SU-DHL-6 (cell line): Measurements from ENCODE around the gene GRID2.

Source experiments
- H2AFZ ChIP-seq: fragments of 200-600 bp; sonication (generic); 2 replicates; pipeline ENCODE4 v1.6.1; 2014; ENCODE audit warnings: low read depth, mild to moderate bottlenecking, moderate library complexity, mixed read lengths, antibody characterized with exemption, low read length; ENCODE audit not compliant: severe bottlenecking
- H3F3A ChIP-seq: fragments of 200-600 bp; shearing (Covaris generic); 2 replicates; pipeline ENCODE4 v1.6.0; 2016; ENCODE audit warnings: antibody characterized with exemption, mild to moderate bottlenecking; ENCODE audit not compliant: insufficient read depth
- H3K27ac ChIP-seq: fragments of 200-600 bp; sonication (generic); 2 replicates; pipeline ENCODE4 v1.5.1; 2016; ENCODE audit warnings: low read depth, mild to moderate bottlenecking, low read length, moderate library complexity, mixed read lengths
- H3K27me3 ChIP-seq: fragments of 200-600 bp; sonication (generic), shearing (Covaris generic); 2 replicates; pipeline ENCODE4 v1.6.0; 2014; ENCODE audit warnings: mild to moderate bottlenecking, low read length
- H3K36me3 ChIP-seq: fragments of 200-600 bp; sonication (generic); 2 replicates; pipeline ENCODE4 v1.6.1; 2014; ENCODE audit warnings: mild to moderate bottlenecking, low read length, mixed read lengths
- H3K4me2 ChIP-seq: fragments of 300-600, 200-600 bp; shearing (Covaris generic), sonication (generic); 2 replicates; pipeline ENCODE4 v1.6.0; 2014; ENCODE audit warnings: low read length, low read depth, mild to moderate bottlenecking; ENCODE audit not compliant: poor library complexity, severe bottlenecking
- H3K4me3 ChIP-seq: fragments of 200-600 bp; sonication (generic); 2 replicates; pipeline ENCODE4 v1.5.1; 2014; ENCODE audit warnings: antibody characterized with exemption, low read length, mild to moderate bottlenecking, mixed read lengths; ENCODE audit not compliant: insufficient read depth, poor library complexity, severe bottlenecking
- H3K79me2 ChIP-seq: fragments of 200-600 bp; sonication (generic); 2 replicates; pipeline ENCODE4 v1.6.1; 2014; ENCODE audit warnings: mild to moderate bottlenecking, low read length, moderate library complexity; ENCODE audit not compliant: insufficient read depth
- H3K9ac ChIP-seq: fragments of 200-600 bp; sonication (generic); 2 replicates; pipeline ENCODE4 v1.7.0; 2014; ENCODE audit warnings: mild to moderate bottlenecking, low read length
- H3K9me2 ChIP-seq: fragments of 200-600 bp; sonication (generic); replicated peaks from 2 replicates; pipeline ENCODE4 v1.6.1; 2014; ENCODE audit warnings: low read length; ENCODE audit not compliant: insufficient read depth
- H3K9me3 ChIP-seq: fragments of 200-600 bp; sonication (generic); 2 replicates; pipeline ENCODE4 v1.6.1; 2014; ENCODE audit warnings: low read length, mixed read lengths; ENCODE audit not compliant: insufficient read depth
- H4K20me1 ChIP-seq: fragments of 200-600 bp; sonication (generic); 2 replicates; pipeline ENCODE4 v1.6.1; 2014; ENCODE audit warnings: low read depth, mild to moderate bottlenecking, antibody characterized with exemption, low read length, moderate library complexity, mixed read lengths
- CTCF ChIP-seq: fragments of 200-600 bp; sonication (generic); IDR thresholded peaks from one replicate; pipeline ENCODE4 v1.5.1; 2017; ENCODE audit warnings: antibody characterized with exemption, mild to moderate bottlenecking, low read length, moderate library complexity; ENCODE audit not compliant: insufficient read depth, poor library complexity, severe bottlenecking
- EZH2phosphoT487 ChIP-seq: fragments of 200-600 bp; sonication (generic), shearing (Covaris generic); conservative IDR thresholded peaks from 2 replicates; pipeline ENCODE4 v1.6.1; 2018; ENCODE audit warnings: mild to moderate bottlenecking, antibody characterized with exemption, low read length, moderate library complexity, mixed read lengths

Gene GRID2

GRCh38 chr4:92344216-92344615 lies 40.5 kb downstream of the GRID2 start:
- no peaks in the 10 kb centered on the region for H4K20me1 ChIP-seq
- H3K27me3 ChIP-seq: no peaks in the 10 kb centered on the region
- H3K4me2 ChIP-seq: no peak overlapping the region
- H3F3A ChIP-seq: no peaks in the 10 kb centered on the region
- H3K9me2 ChIP-seq: no peaks in the 10 kb centered on the region
- H3K4me3 ChIP-seq: no peak overlapping the region
- H3K9me3 ChIP-seq: no peaks in the 10 kb centered on the region
- no peak overlapping the region for H3K9ac ChIP-seq
- no peak overlapping the region for H3K27ac ChIP-seq
- H2AFZ ChIP-seq: no peak overlapping the region
- H3K36me3 ChIP-seq: no peaks in the 10 kb centered on the region
- no peaks in the 10 kb centered on the region for H3K79me2 ChIP-seq
- TF ChIP-seq CTCF: no peak
- no peak for TF ChIP-seq EZH2phosphoT487

- no peaks in the 10 kb centered on the region for H3K9me3 ChIP-seq
- no peak overlapping the region for H3K4me3 ChIP-seq
- TF ChIP-seq CTCF (no peak), EZH2phosphoT487 (no peak)
These were observed 42.5 kb downstream of the GRID2 start for GRCh38 chr4:92346289-92346688.

DNA sequence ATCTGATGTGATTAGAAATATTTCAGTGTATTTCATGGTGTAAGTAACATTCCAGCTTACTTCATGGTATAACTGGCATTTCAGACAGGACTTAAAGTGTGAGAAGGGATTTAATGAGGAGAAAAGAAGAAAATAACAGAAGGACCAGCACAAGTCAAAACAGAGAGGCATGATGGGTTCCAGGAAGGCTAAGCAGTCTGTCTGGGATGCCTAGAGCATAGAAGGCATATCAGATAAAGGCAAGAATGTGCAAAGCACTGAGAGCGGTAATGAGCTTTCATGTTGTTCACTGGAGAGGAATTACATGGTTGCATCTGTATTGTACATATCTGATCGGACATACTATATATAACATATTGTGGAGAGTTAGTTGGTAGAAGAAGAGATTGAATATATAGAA lies 54.2 kb downstream of the GRID2 start:
- Histone ChIP-seq H3K4me3 (no peak overlapping the region), H3K9me3 (no peaks in the 10 kb centered on the region), H3K27ac (no peak overlapping the region), H3K79me2 (no peaks in the 10 kb centered on the region), H3F3A (no peaks in the 10 kb centered on the region), H3K9me2 (no peaks in the 10 kb centered on the region), H4K20me1 (no peaks in the 10 kb centered on the region), H3K4me2 (no peak overlapping the region), H3K9ac (no peak overlapping the region), H2AFZ (no peak overlapping the region), H3K36me3 (no peaks in the 10 kb centered on the region), H3K27me3 (no peaks in the 10 kb centered on the region)
- no peak for TF ChIP-seq EZH2phosphoT487
- TF ChIP-seq CTCF: no peak

More at GRCh38 chr4:92346289-92346688, 42.5 kb downstream of the GRID2 start:
- Histone ChIP-seq H3K79me2 (no peaks in the 10 kb centered on the region), H3K9ac (no peak overlapping the region), H3K36me3 (no peaks in the 10 kb centered on the region), H3K27me3 (no peaks in the 10 kb centered on the region), H3K4me2 (no peak overlapping the region), H3K27ac (no peak overlapping the region), H3F3A (no peaks in the 10 kb centered on the region), H3K9me2 (no peaks in the 10 kb centered on the region), H4K20me1 (no peaks in the 10 kb centered on the region), H2AFZ (no peak overlapping the region)

GRCh38 chr4:92359491-92359890 lies 55.7 kb downstream of the GRID2 start:
- Histone ChIP-seq H3F3A (no peaks in the 10 kb centered on the region), H3K4me3 (no peak overlapping the region), H3K9ac (no peak overlapping the region), H3K4me2 (no peak overlapping the region), H2AFZ (no peak overlapping the region), H3K27me3 (no peaks in the 10 kb centered on the region), H3K9me2 (no peaks in the 10 kb centered on the region), H3K27ac (no peak overlapping the region), H3K36me3 (no peaks in the 10 kb centered on the region), H3K79me2 (no peaks in the 10 kb centered on the region), H4K20me1 (no peaks in the 10 kb centered on the region), H3K9me3 (no peaks in the 10 kb centered on the region)
- TF ChIP-seq EZH2phosphoT487: no peak
- TF ChIP-seq CTCF: no peak
